IMR-90 (cell line): ENCODE data around the gene ENDOV. TPM values are rescaled to one million over a fixed set of nuclear protein-coding genes. Genes with fewer than 3 reads are reported as not detected.

Source experiments
- ATAC-seq: fragments of 200-7000 bp; cut with Tn5 transposase; 2 replicates; pipeline ENCODE4 v1.9.1; 2020; ENCODE audit warnings: low read depth, mild to moderate bottlenecking, moderate library complexity
- BruUV-seq: library from RNA; stranded (reverse); fragments of 400-500 nt; replicated peaks from 2 replicates; lab custom pipeline; 2021; lab: Mats Ljungman, UMichigan
- CTCF ChIA-PET: fragments of 300-600 bp; formaldehyde crosslinking; extraction: SDS; loops from one replicate; lab custom pipeline; 2021; ENCODE audit warnings: antibody characterized with exemption; lab: Yijun Ruan, JAX
- POLR2A ChIA-PET: fragments of 300-600 bp; sonication (Branson Sonifier 250); formaldehyde crosslinking; loops from one replicate; lab custom pipeline; 2022; ENCODE audit warnings: antibody characterized with exemption; ENCODE audit not compliant: unreplicated experiment; lab: Charles Lee
- DNase-seq: peaks from one replicate; pipeline ENCODE4 v3.0.0; 2013
- H2AFZ ChIP-seq: replicated peaks from 2 replicates; pipeline ENCODE3; 2013; ENCODE audit warnings: low read length, mild to moderate bottlenecking; ENCODE audit not compliant: poor library complexity
- H2AK5ac ChIP-seq: 2 replicates; pipeline ENCODE4 v1.6.1; 2013; ENCODE audit warnings: low read depth, low read length, inconsistent platforms
- H2AK9ac ChIP-seq: replicated peaks from 2 replicates; pipeline ENCODE3; 2013; ENCODE audit warnings: mild to moderate bottlenecking, low read depth, low read length, moderate library complexity; ENCODE audit not compliant: poor library complexity
- H2BK120ac ChIP-seq: 2 replicates; pipeline ENCODE4 v1.6.1; 2013; ENCODE audit warnings: low read depth, low read length, inconsistent platforms
- H2BK15ac ChIP-seq: 3 replicates; pipeline ENCODE4 v1.6.1; 2013; ENCODE audit warnings: low read depth, low read length, inconsistent platforms
- H2BK20ac ChIP-seq: 2 replicates; pipeline ENCODE4 v1.6.1; 2013; ENCODE audit warnings: low read depth, mild to moderate bottlenecking, inconsistent platforms, low read length, moderate library complexity
- H2BK5ac ChIP-seq: 2 replicates; pipeline ENCODE4 v1.6.1; 2013; ENCODE audit warnings: mild to moderate bottlenecking, low read depth, low read length, inconsistent platforms; ENCODE audit not compliant: poor library complexity, severe bottlenecking
- H3K14ac ChIP-seq: replicated peaks from 2 replicates; pipeline ENCODE4 v1.6.1; 2013; ENCODE audit warnings: low read depth, low read length, inconsistent platforms
- H3K18ac ChIP-seq: 2 replicates; pipeline ENCODE4 v1.6.1; 2013; ENCODE audit warnings: low read depth, low read length, control low read depth
- H3K23ac ChIP-seq: 2 replicates; pipeline ENCODE4 v1.6.1; 2013; ENCODE audit warnings: low read depth, low read length, inconsistent platforms
- H3K27ac ChIP-seq: 2 replicates; pipeline ENCODE4 v1.5.1; 2013; ENCODE audit warnings: mild to moderate bottlenecking, control low read depth, low read length; ENCODE audit not compliant: insufficient read depth
- H3K27me3 ChIP-seq: 2 replicates; pipeline ENCODE4 v1.6.1; 2013; ENCODE audit warnings: low read length; ENCODE audit not compliant: control insufficient read depth, insufficient read depth
- H3K36me3 ChIP-seq: 2 replicates; pipeline ENCODE4 v1.6.1; 2013; ENCODE audit warnings: low read length, mixed read lengths; ENCODE audit not compliant: control insufficient read depth, insufficient read depth
- H3K4ac ChIP-seq: 2 replicates; pipeline ENCODE4 v1.6.1; 2013; ENCODE audit warnings: low read depth, low read length, inconsistent platforms
- H3K4me1 ChIP-seq: 2 replicates; pipeline ENCODE4 v1.6.1; 2013; ENCODE audit warnings: low read length, mixed read lengths; ENCODE audit not compliant: control insufficient read depth, insufficient read depth
- H3K4me2 ChIP-seq: 2 replicates; pipeline ENCODE4 v1.6.1; 2013; ENCODE audit warnings: low read depth, mild to moderate bottlenecking, control low read depth, low read length, moderate library complexity
- H3K4me3 ChIP-seq: 2 replicates; pipeline ENCODE4 v1.5.1; 2013; ENCODE audit warnings: low read depth, mild to moderate bottlenecking, control low read depth, low read length, moderate library complexity; ENCODE audit not compliant: insufficient read depth
- H3K56ac ChIP-seq: 2 replicates; pipeline ENCODE4 v1.6.1; 2013; ENCODE audit warnings: low read length, inconsistent platforms; ENCODE audit not compliant: insufficient read depth; ENCODE audit errors: extremely low read depth
- H3K79me1 ChIP-seq, 2 experiments: 2 replicates each; pipeline ENCODE4 v1.6.1; 2013; ENCODE audit warnings: low read length in 2 of 2, inconsistent platforms in 1 of 2, low read depth in 1 of 2
- H3K9ac ChIP-seq: 2 replicates; pipeline ENCODE4 v1.6.1; 2013; ENCODE audit warnings: low read depth, low read length, control low read depth
- H3K9me1 ChIP-seq: 2 replicates; pipeline ENCODE4 v1.6.1; 2013; ENCODE audit warnings: low read length, inconsistent platforms; ENCODE audit not compliant: insufficient read depth
- H3K9me3 ChIP-seq: 2 replicates; pipeline ENCODE4 v1.6.1; 2013; ENCODE audit warnings: low read length; ENCODE audit not compliant: control insufficient read depth, insufficient read depth
- H4K20me1 ChIP-seq: 2 replicates; pipeline ENCODE4 v1.6.1; 2013; ENCODE audit warnings: low read length, inconsistent platforms; ENCODE audit not compliant: insufficient read depth
- H4K5ac ChIP-seq: 2 replicates; pipeline ENCODE4 v1.6.1; 2013; ENCODE audit warnings: mild to moderate bottlenecking, low read depth, low read length, control low read depth
- H4K8ac ChIP-seq, 2 experiments: 2 replicates each; pipeline ENCODE4 v1.6.1; 2013; ENCODE audit warnings: low read depth in 2 of 2, low read length in 2 of 2, control low read depth in 1 of 2, inconsistent platforms in 1 of 2
- H4K91ac ChIP-seq: 2 replicates; pipeline ENCODE4 v1.6.1; 2013; ENCODE audit warnings: low read depth, low read length, inconsistent platforms; ENCODE audit not compliant: insufficient read depth
- BHLHE40 ChIP-seq: fragments of 150-350 bp; IDR thresholded peaks from 2 replicates; pipeline ENCODE4 v1.6.1; 2016; ENCODE audit warnings: mild to moderate bottlenecking, low read depth, low read length
- CEBPB ChIP-seq: IDR thresholded peaks from 2 replicates; pipeline ENCODE4 v1.6.1; 2012; ENCODE audit warnings: low read depth, low read length, improper control_type of control experiment
- CHD1 ChIP-seq: IDR thresholded peaks from 2 replicates; pipeline ENCODE4 v1.6.1; 2012; ENCODE audit warnings: low read depth, low read length, improper control_type of control experiment
- CTCF ChIP-seq: conservative IDR thresholded peaks from 2 replicates; pipeline ENCODE4 v1.5.1; 2012; ENCODE audit warnings: mild to moderate bottlenecking, low read depth, low read length, improper control_type of control experiment
- FOS ChIP-seq: fragments of 150-350 bp; IDR thresholded peaks from 2 replicates; pipeline ENCODE4 v1.6.1; 2016; ENCODE audit warnings: low read depth, low read length
- MXI1 ChIP-seq: IDR thresholded peaks from 2 replicates; pipeline ENCODE4 v1.6.1; 2012; ENCODE audit warnings: low read depth, mild to moderate bottlenecking, low read length, moderate library complexity, borderline replicate concordance
- NFE2L2 ChIP-seq: fragments of 150-350 bp; IDR thresholded peaks from 2 replicates; pipeline ENCODE4 v1.6.1; 2016; ENCODE audit warnings: low read depth, mild to moderate bottlenecking, low read length
- POLR2A ChIP-seq: IDR thresholded peaks from 2 replicates; pipeline ENCODE4 v1.6.1; 2012; ENCODE audit warnings: mild to moderate bottlenecking, low read depth, low read length
- RAD21 ChIP-seq: IDR thresholded peaks from 2 replicates; pipeline ENCODE4 v1.6.1; 2012; ENCODE audit warnings: low read length, improper control_type of control experiment
- RCOR1 ChIP-seq: IDR thresholded peaks from 2 replicates; pipeline ENCODE4 v1.6.1; 2012; ENCODE audit warnings: mild to moderate bottlenecking, low read length, improper control_type of control experiment; ENCODE audit not compliant: insufficient replicate concordance
- RFX5 ChIP-seq: IDR thresholded peaks from 2 replicates; pipeline ENCODE4 v1.8.0; 2012; ENCODE audit warnings: low read depth, mild to moderate bottlenecking, low read length, moderate library complexity
- SMC3 ChIP-seq: fragments of 150-350 bp; IDR thresholded peaks from 2 replicates; pipeline ENCODE4 v1.6.1; 2016; ENCODE audit warnings: low read depth, mild to moderate bottlenecking, antibody characterized with exemption, low read length, moderate library complexity
- USF2 ChIP-seq: fragments of 150-350 bp; IDR thresholded peaks from 2 replicates; pipeline ENCODE4 v1.6.1; 2017; ENCODE audit warnings: mild to moderate bottlenecking, antibody characterized with exemption, low read length, low read depth
- WGBS, 2 experiments: methylation state at CpG; one replicate each; pipeline versions ENCODE4 v1.1.5 to v1.1.7; 2013; ENCODE audit warnings: missing lambda C conversion rate in 2 of 2; ENCODE audit not compliant: insufficient read length in 1 of 2; ENCODE audit errors: extremely low coverage in 2 of 2; 5-methylcytosine and 5-hydroxymethylcytosine counted together
- dilution Hi-C: fragments of 300-500 bp; cut with HindIII; formaldehyde crosslinking; loops from one replicate; pipeline ENCODE4 v1.14.3; 2018; ENCODE audit warnings: low sequenced_read_pairs; ENCODE audit not compliant: unreplicated experiment
- in situ Hi-C: fragments of 300-500 bp; cut with MboI; formaldehyde crosslinking; loops from 3 replicates; pipeline ENCODE4 v1.14.3; 2019; ENCODE audit warnings: low sequenced_read_pairs, inconsistent platforms, mixed read lengths
- intact Hi-C: fragments of 100-400 bp; cut with micrococcal nuclease; formaldehyde crosslinking; loops from 2 replicates; pipeline ENCODE4 v1.10.0; 2022
- polyA plus RNA-seq, 3 experiments: library from polyadenylated mRNA; depleted of rRNA; stranded (reverse); fragments of >200 nt; gene quantifications; 2 replicates each; pipeline ENCODE4 v1.2.3, GENCODE V29; 2012; ENCODE audit warnings: low replicate concordance in 1 of 3
- total RNA-seq: library from RNA; depleted of rRNA; stranded (reverse); fragments of >200 nt; gene quantifications from 2 replicates; pipeline ENCODE4 v1.2.3, GENCODE V29; 2012
- TF ChIP-seq, protein P1 (sequence below): fragments of 150-350 bp; IDR thresholded peaks from 2 replicates; pipeline ENCODE4 v1.6.1; 2016; ENCODE audit warnings: low read depth, mild to moderate bottlenecking, low read length, moderate library complexity, borderline replicate concordance

Gene ENDOV
- total and polyA plus RNA-seq, 2 of the 4 experiments (the other 2 are of a cell fraction), result 15.1 to 30.3 TPM

GRCh38 chr17:80424878-80425765 lies 10.2 kb downstream of the ENDOV start:
- 78% methylated on average over 13 of the region's 27 CpGs; no CpG with 5 or more reads in 1 of the 2 experiments for WGBS, 2 experiments
- intact Hi-C loops (loop anchor here (5.0 kb wide), 3 partner anchors 47 to 467 kb away; no protein-coding TSS in a partner anchor), in situ Hi-C loops (loop anchor here (5.0 to 10.0 kb wide), 2 partner anchors 450 to 557 kb away; no protein-coding TSS in a partner anchor), dilution Hi-C loops (no loop called here)
- no peak overlapping the region for H2BK120ac ChIP-seq
- H3K36me3 ChIP-seq, result peaks cover 13% of the 10 kb centered on the region; the same call in 1 of the 2 replicates
- no peak overlapping the region for H3K56ac ChIP-seq
- DNase-seq, result no peak
- H3K14ac ChIP-seq, result no peak overlapping the region
- H3K18ac ChIP-seq, result no peak overlapping the region
- ChIA-PET POLR2A (no interaction called here), CTCF (no interaction called here)
- H3K23ac ChIP-seq, result no peak overlapping the region
- peaks cover 4 to 10% of the 10 kb centered on the region in 2 experiments for H3K79me1 ChIP-seq
- no peaks in the 10 kb centered on the region for H3K4me1 ChIP-seq
- H3K9me3 ChIP-seq, result no peaks in the 10 kb centered on the region
- H2AFZ ChIP-seq, result no peak overlapping the region
- no peak overlapping the region for H3K4ac ChIP-seq
- H3K4me3 ChIP-seq, result no peak overlapping the region
- ATAC-seq, result no peak
- no peak overlapping the region for H4K5ac ChIP-seq
- no peak overlapping the region for H4K91ac ChIP-seq
- H2BK15ac ChIP-seq, result no peak overlapping the region
- H3K27ac ChIP-seq, result no peak overlapping the region
- no peak overlapping the region for H2AK9ac ChIP-seq
- H3K9ac ChIP-seq, result no peak overlapping the region
- H4K8ac ChIP-seq, result no peak overlapping the region
- H2AK5ac ChIP-seq, result no peak overlapping the region
- no peak overlapping the region for H3K4me2 ChIP-seq
- H2BK5ac ChIP-seq, result no peak overlapping the region
- no peaks in the 10 kb centered on the region for H3K9me1 ChIP-seq
- no TSS peak for BruUV-seq
- no peak overlapping the region for H2BK20ac ChIP-seq
- H3K27me3 ChIP-seq, result no peaks in the 10 kb centered on the region
- peaks cover 15% of the 10 kb centered on the region for H4K20me1 ChIP-seq
- TF ChIP-seq, protein P1, sequence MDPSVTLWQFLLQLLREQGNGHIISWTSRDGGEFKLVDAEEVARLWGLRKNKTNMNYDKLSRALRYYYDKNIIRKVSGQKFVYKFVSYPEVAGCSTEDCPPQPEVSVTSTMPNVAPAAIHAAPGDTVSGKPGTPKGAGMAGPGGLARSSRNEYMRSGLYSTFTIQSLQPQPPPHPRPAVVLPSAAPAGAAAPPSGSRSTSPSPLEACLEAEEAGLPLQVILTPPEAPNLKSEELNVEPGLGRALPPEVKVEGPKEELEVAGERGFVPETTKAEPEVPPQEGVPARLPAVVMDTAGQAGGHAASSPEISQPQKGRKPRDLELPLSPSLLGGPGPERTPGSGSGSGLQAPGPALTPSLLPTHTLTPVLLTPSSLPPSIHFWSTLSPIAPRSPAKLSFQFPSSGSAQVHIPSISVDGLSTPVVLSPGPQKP, result no peak
- TF ChIP-seq SMC3 (no peak), RFX5 (no peak), CEBPB (no peak), RAD21 (no peak), CTCF (no peak), BHLHE40 (no peak), MXI1 (no peak), POLR2A (no peak), USF2 (no peak), RCOR1 (no peak), FOS (no peak), CHD1 (no peak), NFE2L2 (no peak)
